ENCODE data around the gene HTR5A. TPM values are rescaled to one million over a fixed set of nuclear protein-coding genes. Genes with fewer than 3 reads are reported as not detected.

The HTR5A gene
- polyA plus RNA-seq, 1 of the 3 experiments (the other 2 are of a cell fraction): not detected

DNA sequence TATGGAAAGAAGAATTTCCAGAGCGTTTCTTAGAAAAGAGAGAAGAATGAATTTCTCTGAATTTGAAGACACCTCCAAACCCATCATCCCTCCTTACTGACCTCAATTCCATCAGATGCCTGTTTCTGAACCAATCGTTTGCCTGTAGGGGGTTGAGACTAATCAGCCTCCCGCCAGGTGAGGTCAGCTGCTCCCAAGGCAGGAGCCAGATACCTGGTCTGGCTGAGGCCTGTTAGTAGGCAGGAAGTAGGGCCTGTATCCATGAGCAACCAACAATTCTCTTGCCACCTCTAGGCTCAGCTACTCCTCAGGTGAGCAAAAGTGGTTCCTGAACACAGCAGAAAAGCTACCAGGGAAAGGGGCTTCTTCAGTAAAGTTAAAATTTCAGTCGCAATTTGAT lies 50.3 kb downstream of the HTR5A start:
- Histone ChIP-seq H3K9me2 (no peaks in the 10 kb centered on the region), H3K4me1 (ENCODE audit: control insufficient read depth in 1 of 2, insufficient read depth in 2 of 2, low read depth in 1 of 2, low read length in 1 of 2) (no peaks in the 10 kb centered on the region), H3K36me3 (replicated peaks in 1 of 2; ENCODE audit: control insufficient read depth in 1 of 2, insufficient read depth in 2 of 2, low read length in 1 of 2) (no peaks in the 10 kb centered on the region), H3F3A (replicated peaks; ENCODE audit: insufficient read depth) (no peaks in the 10 kb centered on the region), H3K27me3 (ENCODE audit: insufficient read depth) (peaks cover 6% of the 10 kb centered on the region), H2AFZ (ENCODE audit: low read depth) (no peak overlapping the region), H3K9me3 (no peaks in the 10 kb centered on the region), H3K9ac (no peak overlapping the region), H3K27ac (ENCODE audit: low read depth in 2 of 2, low read length in 1 of 2) (no peak overlapping the region), H3K79me2 (ENCODE audit: insufficient read depth) (no peaks in the 10 kb centered on the region), H3K4me2 (no peak overlapping the region), H4K20me1 (ENCODE audit: insufficient read depth) (no peaks in the 10 kb centered on the region), H3K4me3 (ENCODE audit: low read depth in 2 of 2, low read length in 1 of 2) (no peak overlapping the region)
- POLR2A ChIA-PET: no interaction called here
- WGBS (ENCODE audit: low lambda C conversion rate): 22% methylated on average over 4 of the region's 4 CpGs
- TF ChIP-seq NFIC (IDR thresholded peaks at IDR 0.05; ENCODE audit: borderline replicate concordance) (no peak), YY1 (IDR thresholded peaks at IDR 0.05; ENCODE audit: low read depth) (no peak), EP300 (IDR thresholded peaks at IDR 0.05; ENCODE audit: borderline replicate concordance in 1 of 2, low read depth in 1 of 2, low read length in 1 of 2) (no peak), FOSL2 (IDR thresholded peaks at IDR 0.05; ENCODE audit: borderline replicate concordance, low read depth) (no peak)
- DNase-seq: no peak
- CTCF ChIA-PET: interaction anchor here (1.2 kb wide), 1 partner anchor 96 kb away, joined by 3 read pairs; no protein-coding TSS in a partner anchor

DNA sequence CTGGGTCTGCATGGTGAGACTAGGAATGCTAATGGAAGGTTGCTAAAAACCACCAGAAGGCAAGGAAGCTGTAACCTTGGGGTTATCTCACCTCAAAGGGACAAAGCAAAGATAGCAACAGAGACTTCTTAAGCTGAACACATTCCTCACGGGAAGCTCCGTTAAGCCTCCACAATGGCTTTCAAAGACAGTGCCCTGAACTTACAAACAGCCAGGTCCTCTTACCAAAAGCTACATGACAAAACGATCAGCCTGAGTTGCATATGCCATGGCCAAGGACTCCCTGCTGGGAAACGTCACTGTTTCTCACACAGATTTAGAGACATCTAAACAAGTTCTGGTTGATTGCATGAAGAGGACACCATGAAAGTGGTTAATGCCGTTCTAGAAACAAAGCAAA lies 52.7 kb downstream of the HTR5A start:
- H4K20me1 ChIP-seq (ENCODE audit: insufficient read depth): no peaks in the 10 kb centered on the region
- H3K4me3 ChIP-seq (ENCODE audit: low read depth in 2 of 2, low read length in 1 of 2): no peak overlapping the region
- peaks cover 8% of the 10 kb centered on the region; the same call in 1 of the 2 replicates for H3K27me3 ChIP-seq (ENCODE audit: insufficient read depth)
- H3K9me3 ChIP-seq: no peaks in the 10 kb centered on the region; the same call in 1 of the 2 replicates
- no peak overlapping the region for H3K9ac ChIP-seq
- 4% methylated on average over 5 of the region's 5 CpGs for WGBS (ENCODE audit: low lambda C conversion rate)
- no peaks in the 10 kb centered on the region for H3K79me2 ChIP-seq (ENCODE audit: insufficient read depth)
- no peaks in the 10 kb centered on the region for H3F3A ChIP-seq (replicated peaks; ENCODE audit: insufficient read depth)
- no peak overlapping the region for H3K27ac ChIP-seq (ENCODE audit: low read depth in 2 of 2, low read length in 1 of 2)
- no peak overlapping the region for H2AFZ ChIP-seq (ENCODE audit: low read depth)
- no peak for DNase-seq
- CTCF ChIA-PET: interaction anchor here (1.1 kb wide), 1 partner anchor 9 kb away, joined by 8 read pairs; no protein-coding TSS in a partner anchor
- no peak overlapping the region for H3K4me2 ChIP-seq
- H3K4me1 ChIP-seq (ENCODE audit: control insufficient read depth in 1 of 2, insufficient read depth in 2 of 2, low read depth in 1 of 2, low read length in 1 of 2): no peaks in the 10 kb centered on the region
- TF ChIP-seq EZH2phosphoT487 (IDR thresholded peaks at IDR 0.05; ENCODE audit: borderline replicate concordance, low read depth) (no peak), JUND (IDR thresholded peaks at IDR 0.05) (no peak), GATA2 (CRISPR knock-in tag; IDR thresholded peaks at IDR 0.05) (no peak), POLR2AphosphoS5 (IDR thresholded peaks at IDR 0.05; ENCODE audit: low read depth, low read length) (no peak), MXI1 (IDR thresholded peaks at IDR 0.05; ENCODE audit: low read depth, low read length) (no peak), NFIC (IDR thresholded peaks at IDR 0.05; ENCODE audit: borderline replicate concordance) (no peak), NRF1 (IDR thresholded peaks at IDR 0.05; ENCODE audit: low read depth, low read length) (no peak), EP300 (IDR thresholded peaks at IDR 0.05; ENCODE audit: borderline replicate concordance in 1 of 2, low read depth in 1 of 2, low read length in 1 of 2) (no peak), RFX5 (IDR thresholded peaks at IDR 0.05; ENCODE audit: low read length) (no peak)
- TF ChIP-seq, protein P1, sequence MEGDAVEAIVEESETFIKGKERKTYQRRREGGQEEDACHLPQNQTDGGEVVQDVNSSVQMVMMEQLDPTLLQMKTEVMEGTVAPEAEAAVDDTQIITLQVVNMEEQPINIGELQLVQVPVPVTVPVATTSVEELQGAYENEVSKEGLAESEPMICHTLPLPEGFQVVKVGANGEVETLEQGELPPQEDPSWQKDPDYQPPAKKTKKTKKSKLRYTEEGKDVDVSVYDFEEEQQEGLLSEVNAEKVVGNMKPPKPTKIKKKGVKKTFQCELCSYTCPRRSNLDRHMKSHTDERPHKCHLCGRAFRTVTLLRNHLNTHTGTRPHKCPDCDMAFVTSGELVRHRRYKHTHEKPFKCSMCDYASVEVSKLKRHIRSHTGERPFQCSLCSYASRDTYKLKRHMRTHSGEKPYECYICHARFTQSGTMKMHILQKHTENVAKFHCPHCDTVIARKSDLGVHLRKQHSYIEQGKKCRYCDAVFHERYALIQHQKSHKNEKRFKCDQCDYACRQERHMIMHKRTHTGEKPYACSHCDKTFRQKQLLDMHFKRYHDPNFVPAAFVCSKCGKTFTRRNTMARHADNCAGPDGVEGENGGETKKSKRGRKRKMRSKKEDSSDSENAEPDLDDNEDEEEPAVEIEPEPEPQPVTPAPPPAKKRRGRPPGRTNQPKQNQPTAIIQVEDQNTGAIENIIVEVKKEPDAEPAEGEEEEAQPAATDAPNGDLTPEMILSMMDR (IDR thresholded peaks at IDR 0.05): no peak
- TF ChIP-seq, protein P2, sequence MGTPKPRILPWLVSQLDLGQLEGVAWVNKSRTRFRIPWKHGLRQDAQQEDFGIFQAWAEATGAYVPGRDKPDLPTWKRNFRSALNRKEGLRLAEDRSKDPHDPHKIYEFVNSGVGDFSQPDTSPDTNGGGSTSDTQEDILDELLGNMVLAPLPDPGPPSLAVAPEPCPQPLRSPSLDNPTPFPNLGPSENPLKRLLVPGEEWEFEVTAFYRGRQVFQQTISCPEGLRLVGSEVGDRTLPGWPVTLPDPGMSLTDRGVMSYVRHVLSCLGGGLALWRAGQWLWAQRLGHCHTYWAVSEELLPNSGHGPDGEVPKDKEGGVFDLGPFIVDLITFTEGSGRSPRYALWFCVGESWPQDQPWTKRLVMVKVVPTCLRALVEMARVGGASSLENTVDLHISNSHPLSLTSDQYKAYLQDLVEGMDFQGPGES (IDR thresholded peaks at IDR 0.05; ENCODE audit: low read depth, low read length): no peak
- H3K36me3 ChIP-seq (replicated peaks in 1 of 2; ENCODE audit: control insufficient read depth in 1 of 2, insufficient read depth in 2 of 2, low read length in 1 of 2): no peaks in the 10 kb centered on the region
- no peaks in the 10 kb centered on the region for H3K9me2 ChIP-seq
- POLR2A ChIA-PET: no interaction called here

All from SK-N-SH (cell line).